Measurements from ENCODE around the gene GJB2. TPM values are rescaled to one million over a fixed set of nuclear protein-coding genes. Genes with fewer than 3 reads are reported as not detected.

The GJB2 gene
- total RNA-seq, 1 donor from 2014 or later = 5.3 TPM

- FAIRE-seq (no peak), DNase-seq (ENCODE audit: low spot score in 2 of 2) (no peak)
Observed at GRCh38 chr13:20142927-20143480, 49.7 kb downstream of the GJB2 start.

- FAIRE-seq (no peak), DNase-seq (ENCODE audit: low spot score in 2 of 2) (no peak)
Observed at GRCh38 chr13:20142023-20142926, 50.5 kb downstream of the GJB2 start.

GRCh38 chr13:20141238-20142022, 51.3 kb downstream of the GJB2 start:
- FAIRE-seq = no peak

GRCh38 chr13:20140487-20140886, 52.3 kb downstream of the GJB2 start:
- DNase-seq (ENCODE audit: low spot score in 2 of 2) (no peak), FAIRE-seq (no peak)

More at GRCh38 chr13:20141238-20142022, 51.3 kb downstream of the GJB2 start:
- DNase-seq (ENCODE audit: low spot score in 2 of 2) = no peak

- no peak for DNase-seq (ENCODE audit: low spot score in 2 of 2)
- no peak for FAIRE-seq
Observed at GRCh38 chr13:20137875-20138274, 54.9 kb downstream of the GJB2 start.

Other genes starting within 250 kb of the GJB2 start
- gene ZMYM2, start 234.2 kb downstream of the GJB2 start, total RNA-seq = 180 TPM
- not detected for gene GJA3, start 31.9 kb downstream of the GJB2 start, total RNA-seq
- 12.6 TPM for gene GJB6, start 39.4 kb upstream of the GJB2 start, total RNA-seq

Measured in frontal cortex (tissue), 4 donors.